CD14-positive monocyte (primary cell): ENCODE data around the gene MUC5AC. TPM values are rescaled to one million over a fixed set of nuclear protein-coding genes. Genes with fewer than 3 reads are reported as not detected.

Experiments used
- DNase-seq, 3 donors: peaks; one replicate each; pipeline ENCODE4 v3.0.0-alpha.2; 2011 to 2022
- H2AFZ ChIP-seq: 2 replicates; pipeline ENCODE4 v1.6.0; 2012; ENCODE audit warnings: mild to moderate bottlenecking, low read depth, low read length, inconsistent platforms; ENCODE audit not compliant: insufficient read depth, poor library complexity, severe bottlenecking
- H3K27ac ChIP-seq, 2 donors: 1 replicate in 1 of 2; 2 replicates in 1 of 2; pipeline ENCODE4 v1.5.1; 2012 to 2013; ENCODE audit warnings: low read length in 2 of 2, control low read depth in 1 of 2, inconsistent platforms in 1 of 2, low read depth in 1 of 2, mild to moderate bottlenecking in 1 of 2
- H3K27me3 ChIP-seq, 2 donors: one replicate each; pipeline versions ENCODE4 v1.6.0 to v1.6.1; 2011 to 2013; ENCODE audit warnings: low read length in 2 of 2; ENCODE audit not compliant: control insufficient read depth in 2 of 2, insufficient read depth in 2 of 2
- H3K36me3 ChIP-seq, 2 donors: replicated peaks in 1 of 2; 1 replicate in 1 of 2; 2 replicates in 1 of 2; pipeline versions ENCODE4 v1.5.1 to v1.6.1; 2012 to 2013; ENCODE audit warnings: low read length in 2 of 2, control low read depth in 1 of 2, inconsistent platforms in 1 of 2, mild to moderate bottlenecking in 1 of 2; ENCODE audit not compliant: insufficient read depth in 2 of 2, control insufficient read depth in 1 of 2
- H3K4me1 ChIP-seq, 2 donors: 1 replicate in 1 of 2; 2 replicates in 1 of 2; pipeline versions ENCODE4 v1.5.1 to v1.6.1; 2012 to 2013; ENCODE audit warnings: low read length in 2 of 2, control low read depth in 1 of 2, inconsistent platforms in 1 of 2, mild to moderate bottlenecking in 1 of 2, moderate library complexity in 1 of 2; ENCODE audit not compliant: insufficient read depth in 2 of 2, control insufficient read depth in 1 of 2
- H3K4me2 ChIP-seq: replicated peaks from 2 replicates; pipeline ENCODE3; 2012; ENCODE audit warnings: low read length, moderate library complexity, mild to moderate bottlenecking; ENCODE audit not compliant: poor library complexity, severe bottlenecking; ENCODE audit errors: extremely low read depth
- H3K4me3 ChIP-seq, 3 experiments: fragments of 200-600 bp in 1 of 3; sonication (generic) in 1 of 3; replicated peaks in 1 of 3; 1 replicate in 2 of 3; 2 replicates in 1 of 3; pipeline ENCODE4 v1.5.1; 2011 to 2013; ENCODE audit warnings: low read length in 3 of 3, mild to moderate bottlenecking in 3 of 3, control low read depth in 2 of 3, low read depth in 2 of 3, inconsistent platforms in 1 of 3, moderate library complexity in 1 of 3
- H3K79me2 ChIP-seq: 2 replicates; pipeline ENCODE4 v1.6.0; 2012; ENCODE audit warnings: mild to moderate bottlenecking, control low read depth, inconsistent platforms, low read length, moderate library complexity; ENCODE audit not compliant: insufficient read depth
- H3K9ac ChIP-seq: 2 replicates; pipeline ENCODE4 v1.6.0; 2017; ENCODE audit warnings: low read length, mild to moderate bottlenecking; ENCODE audit not compliant: insufficient read depth, poor library complexity, severe bottlenecking
- H3K9me3 ChIP-seq, 2 donors: replicated peaks in 1 of 2; 1 replicate in 1 of 2; 2 replicates in 1 of 2; pipeline versions ENCODE4 v1.5.1 to v1.6.1; 2012 to 2013; ENCODE audit warnings: low read length in 2 of 2, control low read depth in 1 of 2; ENCODE audit not compliant: control insufficient read depth in 1 of 2, insufficient read depth in 1 of 2
- H4K20me1 ChIP-seq: 2 replicates; pipeline ENCODE4 v1.6.0; 2012; ENCODE audit warnings: mild to moderate bottlenecking, low read length, control low read depth, moderate library complexity; ENCODE audit not compliant: insufficient read depth
- H3K27ac Mint-ChIP-seq, 7 donors: one replicate each; pipeline ENCODE4 v1.8.0; 2020; ENCODE audit warnings: mild to moderate bottlenecking in 7 of 7, mixed read lengths in 7 of 7, moderate library complexity in 6 of 7, inconsistent platforms in 2 of 7
- H3K27me3 Mint-ChIP-seq, 3 donors: one replicate each; pipeline ENCODE4 v1.8.0; 2021 to 2022; ENCODE audit warnings: low read depth in 3 of 3, mild to moderate bottlenecking in 3 of 3, mixed read lengths in 3 of 3, moderate library complexity in 3 of 3, inconsistent platforms in 1 of 3
- H3K36me3 Mint-ChIP-seq, 2 donors: one replicate each; pipeline ENCODE4 v1.8.0; 2020; ENCODE audit warnings: mixed read lengths in 2 of 2, inconsistent platforms in 1 of 2, mild to moderate bottlenecking in 1 of 2
- H3K4me1 Mint-ChIP-seq: one replicate; pipeline ENCODE4 v1.8.0; 2020; ENCODE audit warnings: mild to moderate bottlenecking, mixed read lengths
- H3K4me3 Mint-ChIP-seq, 2 donors: one replicate each; pipeline ENCODE4 v1.8.0; 2020; ENCODE audit warnings: mild to moderate bottlenecking in 2 of 2, mixed read lengths in 2 of 2, moderate library complexity in 1 of 2
- H3K9me3 Mint-ChIP-seq, 7 donors: one replicate each; pipeline ENCODE4 v1.8.0; 2020 to 2022; ENCODE audit warnings: mixed read lengths in 7 of 7, mild to moderate bottlenecking in 6 of 7, moderate library complexity in 6 of 7, inconsistent platforms in 2 of 7
- WGBS: methylation state at CpG from one replicate; pipeline ENCODE4 v1.1.5; 2013; ENCODE audit warnings: missing lambda C conversion rate; ENCODE audit not compliant: insufficient coverage; 5-methylcytosine and 5-hydroxymethylcytosine counted together
- intact Hi-C, 2 donors: fragments of 100-400 bp; cut with micrococcal nuclease; formaldehyde crosslinking; loops; one replicate each; pipeline versions ENCODE4 v1.15.0 to v1.15.1; 2023
- polyA plus RNA-seq, 3 donors: library from polyadenylated mRNA; depleted of rRNA in 1 of 3; unstranded in 2 of 3; stranded (reverse) in 1 of 3; fragments of 300-500 nt in 2 of 3; fragments of >200 nt in 1 of 3; fragmentation: Illumina TruSeq in 2 of 3; gene quantifications; 1 replicate in 2 of 3; 2 replicates in 1 of 3; pipeline ENCODE4 v1.2.3, GENCODE V29; 2012 to 2021
- TF ChIP-seq, protein P1 (sequence below): fragments of 200-600 bp; IDR thresholded peaks from one replicate; pipeline ENCODE4 v1.8.0; 2022; ENCODE audit warnings: antibody characterized with exemption, mild to moderate bottlenecking

Gene MUC5AC
- polyA plus RNA-seq, 3 donors: not detected

DNA sequence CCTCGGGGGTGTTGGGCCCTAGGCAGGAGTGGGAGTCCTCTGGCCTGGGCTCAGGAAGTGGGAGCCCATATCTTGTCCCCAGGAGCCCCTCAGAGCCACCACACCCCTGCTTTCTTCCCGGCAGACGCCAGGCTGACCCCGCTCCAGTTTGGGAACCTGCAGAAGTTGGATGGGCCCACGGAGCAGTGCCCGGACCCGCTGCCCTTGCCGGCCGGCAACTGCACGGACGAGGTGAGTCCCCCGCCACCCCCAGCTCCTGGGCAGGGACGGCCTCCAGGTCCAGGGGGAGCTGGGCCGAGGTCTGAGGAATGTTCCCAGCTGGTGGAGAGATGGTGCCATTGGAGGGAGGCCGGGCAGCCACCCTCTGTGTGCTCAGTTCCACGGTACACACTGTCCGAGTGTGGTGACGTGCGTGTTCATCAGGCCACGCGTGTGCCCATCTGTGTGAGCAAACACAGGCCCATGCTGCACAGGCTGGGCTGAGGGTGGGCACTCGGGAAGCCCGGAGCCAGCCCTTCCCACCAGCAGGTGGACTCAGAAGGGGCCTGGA lies 69.9 kb downstream of the MUC5AC start:
- DNase-seq: no peak
- no peaks in the 10 kb centered on the region for H3K9me3 ChIP-seq
- no peak overlapping the region for H3K27ac ChIP-seq
- Mint-ChIP-seq H3K4me3 (no peak overlapping the region), H3K27ac (no peak overlapping the region), H3K36me3 (no peaks in the 10 kb centered on the region), H3K4me1 (no peaks in the 10 kb centered on the region), H3K27me3 (peaks cover 0 to 12% (median 5%) of the 10 kb centered on the region in 3 donors), H3K9me3 (no peaks in the 10 kb centered on the region)
- H3K4me3 ChIP-seq: no peak overlapping the region
- no peaks in the 10 kb centered on the region for H3K4me1 ChIP-seq
- H3K36me3 ChIP-seq: no peaks in the 10 kb centered on the region
- no peak overlapping the region for H2AFZ ChIP-seq
- TF ChIP-seq, protein P1, sequence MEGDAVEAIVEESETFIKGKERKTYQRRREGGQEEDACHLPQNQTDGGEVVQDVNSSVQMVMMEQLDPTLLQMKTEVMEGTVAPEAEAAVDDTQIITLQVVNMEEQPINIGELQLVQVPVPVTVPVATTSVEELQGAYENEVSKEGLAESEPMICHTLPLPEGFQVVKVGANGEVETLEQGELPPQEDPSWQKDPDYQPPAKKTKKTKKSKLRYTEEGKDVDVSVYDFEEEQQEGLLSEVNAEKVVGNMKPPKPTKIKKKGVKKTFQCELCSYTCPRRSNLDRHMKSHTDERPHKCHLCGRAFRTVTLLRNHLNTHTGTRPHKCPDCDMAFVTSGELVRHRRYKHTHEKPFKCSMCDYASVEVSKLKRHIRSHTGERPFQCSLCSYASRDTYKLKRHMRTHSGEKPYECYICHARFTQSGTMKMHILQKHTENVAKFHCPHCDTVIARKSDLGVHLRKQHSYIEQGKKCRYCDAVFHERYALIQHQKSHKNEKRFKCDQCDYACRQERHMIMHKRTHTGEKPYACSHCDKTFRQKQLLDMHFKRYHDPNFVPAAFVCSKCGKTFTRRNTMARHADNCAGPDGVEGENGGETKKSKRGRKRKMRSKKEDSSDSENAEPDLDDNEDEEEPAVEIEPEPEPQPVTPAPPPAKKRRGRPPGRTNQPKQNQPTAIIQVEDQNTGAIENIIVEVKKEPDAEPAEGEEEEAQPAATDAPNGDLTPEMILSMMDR: no peak
- H3K4me2 ChIP-seq: no peak overlapping the region
- intact Hi-C loops: no loop called here
- H3K9ac ChIP-seq: no peak overlapping the region
- no peaks in the 10 kb centered on the region for H3K27me3 ChIP-seq
- 87% methylated on average over 21 of the region's 23 CpGs for WGBS
- H4K20me1 ChIP-seq: no peaks in the 10 kb centered on the region
- no peaks in the 10 kb centered on the region for H3K79me2 ChIP-seq

DNA sequence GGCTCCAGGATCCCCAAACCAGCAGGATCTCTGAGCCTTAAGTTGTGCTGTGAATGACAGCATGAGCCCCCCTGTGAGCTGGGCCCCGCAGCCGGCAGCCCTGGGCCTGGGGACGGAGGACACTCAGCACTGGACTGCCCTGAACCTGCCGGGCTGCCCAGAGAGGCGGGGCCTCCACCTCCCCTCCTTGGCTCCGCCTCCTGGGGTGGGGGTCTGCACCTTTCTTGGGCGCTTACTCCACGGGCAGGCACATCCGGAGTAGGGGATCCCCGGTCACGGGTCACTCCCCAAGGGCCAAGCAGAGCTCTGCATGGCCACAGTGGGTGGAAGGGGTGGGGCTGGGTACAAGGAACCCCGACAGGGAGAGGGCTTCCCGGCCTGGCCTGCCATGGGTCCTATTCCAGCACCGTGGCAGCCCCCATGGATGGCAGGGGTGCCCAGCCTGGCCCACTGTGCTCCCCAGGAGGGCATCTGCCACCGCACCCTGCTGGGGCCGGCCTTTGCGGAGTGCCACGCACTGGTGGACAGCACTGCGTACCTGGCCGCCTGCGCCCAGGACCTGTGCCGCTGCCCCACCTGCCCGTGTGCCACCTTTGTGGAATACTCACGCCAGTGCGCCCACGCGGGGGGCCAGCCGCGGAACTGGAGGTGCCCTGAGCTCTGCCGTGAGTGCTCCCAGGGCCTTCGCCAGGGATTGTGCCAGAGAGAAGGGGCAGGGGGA lies 70.5 kb downstream of the MUC5AC start:
- Mint-ChIP-seq H3K27me3 (peaks cover 0 to 9% (median 5%) of the 10 kb centered on the region in 3 donors), H3K9me3 (no peaks in the 10 kb centered on the region), H3K27ac (no peak overlapping the region), H3K4me1 (no peaks in the 10 kb centered on the region), H3K4me3 (no peak overlapping the region), H3K36me3 (no peaks in the 10 kb centered on the region)
- H3K27ac ChIP-seq: no peak overlapping the region
- no peak overlapping the region for H2AFZ ChIP-seq
- 88% methylated on average over 24 of the region's 31 CpGs for WGBS
- DNase-seq: no peak
- H3K79me2 ChIP-seq: no peaks in the 10 kb centered on the region
- H3K9me3 ChIP-seq: no peaks in the 10 kb centered on the region
- TF ChIP-seq, protein P1: no peak
- no peak overlapping the region for H3K4me3 ChIP-seq
- H3K4me2 ChIP-seq: no peak overlapping the region
- no peaks in the 10 kb centered on the region for H4K20me1 ChIP-seq
- intact Hi-C loops: no loop called here
- H3K36me3 ChIP-seq: no peaks in the 10 kb centered on the region
- H3K9ac ChIP-seq: no peak overlapping the region
- H3K4me1 ChIP-seq: no peaks in the 10 kb centered on the region
- no peaks in the 10 kb centered on the region for H3K27me3 ChIP-seq
